ENCODE results near the gene PDXDC1. TPM values are rescaled to one million over a fixed set of nuclear protein-coding genes. Genes with fewer than 3 reads are reported as not detected.
"Not testable (repeated sequence)": the region's sequence is repeated elsewhere in the genome, so short reads cannot be mapped to it uniquely, and the experiment has no call there.

Gene PDXDC1
- total RNA-seq, 1 donor from 2014 or later, result 123 TPM

- H3K36me3 Mint-ChIP-seq (ENCODE audit: low read depth, unreplicated experiment); H3K9me3 Mint-ChIP-seq (ENCODE audit: unreplicated experiment); H3K4me1 Mint-ChIP-seq (ENCODE audit: low read depth, unreplicated experiment); DNase-seq (ENCODE audit: low read depth); H3K4me1 ChIP-seq (ENCODE audit: insufficient read depth, low read length); H3K4me3 Mint-ChIP-seq (ENCODE audit: unreplicated experiment); H3K4me2 ChIP-seq (ENCODE audit: low read length); H3K27me3 ChIP-seq (ENCODE audit: insufficient read depth, low read length); H3K79me2 ChIP-seq (ENCODE audit: insufficient read depth, low read length); FAIRE-seq; H3K4me3 ChIP-seq (ENCODE audit: insufficient read depth, low read depth, low read length); H3K27me3 Mint-ChIP-seq (ENCODE audit: low read depth, unreplicated experiment); H3K27ac Mint-ChIP-seq (ENCODE audit: unreplicated experiment); H4K20me1 ChIP-seq (ENCODE audit: insufficient read depth, low read length); H3K9ac ChIP-seq (ENCODE audit: low read length); H3K27ac ChIP-seq (ENCODE audit: low read depth, low read length); H3K36me3 ChIP-seq (ENCODE audit: insufficient read depth, low read length); H2AFZ ChIP-seq (ENCODE audit: low read depth, low read length); H3K9me3 ChIP-seq (ENCODE audit: insufficient read depth, low read depth, low read length): not testable (repeated sequence)
Measured at GRCh38 chr16:14932581-14933375, 42.0 kb upstream of the PDXDC1 start.

GRCh38 chr16:14937143-14937542 lies 37.7 kb upstream of the PDXDC1 start, which contains the start of gene NPIPA1:
NPIPA1 (plus strand) TSS chr16:14937443; CDS start chr16:14937443, 0 bp downstream.
- H3K27me3 ChIP-seq (ENCODE audit: insufficient read depth, low read length); FAIRE-seq; H3K4me3 Mint-ChIP-seq (ENCODE audit: unreplicated experiment); H3K27me3 Mint-ChIP-seq (ENCODE audit: low read depth, unreplicated experiment); H3K9me3 ChIP-seq (ENCODE audit: insufficient read depth, low read depth, low read length); H3K4me3 ChIP-seq (ENCODE audit: insufficient read depth, low read depth, low read length); DNase-seq (ENCODE audit: low read depth); H3K79me2 ChIP-seq (ENCODE audit: insufficient read depth, low read length); H3K27ac ChIP-seq (ENCODE audit: low read depth, low read length); H3K36me3 Mint-ChIP-seq (ENCODE audit: low read depth, unreplicated experiment); H4K20me1 ChIP-seq (ENCODE audit: insufficient read depth, low read length); H3K9ac ChIP-seq (ENCODE audit: low read length); H2AFZ ChIP-seq (ENCODE audit: low read depth, low read length); H3K4me1 ChIP-seq (ENCODE audit: insufficient read depth, low read length); H3K4me1 Mint-ChIP-seq (ENCODE audit: low read depth, unreplicated experiment); H3K9me3 Mint-ChIP-seq (ENCODE audit: unreplicated experiment); H3K4me2 ChIP-seq (ENCODE audit: low read length); H3K36me3 ChIP-seq (ENCODE audit: insufficient read depth, low read length); H3K27ac Mint-ChIP-seq (ENCODE audit: unreplicated experiment): not testable (repeated sequence)

GRCh38 chr16:14937994-14938393 lies 36.8 kb upstream of the PDXDC1 start:
- not testable (repeated sequence) for H3K4me2 ChIP-seq (ENCODE audit: low read length); H3K4me1 Mint-ChIP-seq (ENCODE audit: low read depth, unreplicated experiment); H2AFZ ChIP-seq (ENCODE audit: low read depth, low read length); H3K27me3 Mint-ChIP-seq (ENCODE audit: low read depth, unreplicated experiment); H3K4me3 ChIP-seq (ENCODE audit: insufficient read depth, low read depth, low read length); H3K27me3 ChIP-seq (ENCODE audit: insufficient read depth, low read length); H3K79me2 ChIP-seq (ENCODE audit: insufficient read depth, low read length); H3K9ac ChIP-seq (ENCODE audit: low read length); H3K36me3 ChIP-seq (ENCODE audit: insufficient read depth, low read length); H3K36me3 Mint-ChIP-seq (ENCODE audit: low read depth, unreplicated experiment); H3K9me3 ChIP-seq (ENCODE audit: insufficient read depth, low read depth, low read length); H3K27ac Mint-ChIP-seq (ENCODE audit: unreplicated experiment); H3K27ac ChIP-seq (ENCODE audit: low read depth, low read length); H4K20me1 ChIP-seq (ENCODE audit: insufficient read depth, low read length); H3K4me3 Mint-ChIP-seq (ENCODE audit: unreplicated experiment); H3K4me1 ChIP-seq (ENCODE audit: insufficient read depth, low read length); H3K9me3 Mint-ChIP-seq (ENCODE audit: unreplicated experiment); DNase-seq (ENCODE audit: low read depth); FAIRE-seq

DNA sequence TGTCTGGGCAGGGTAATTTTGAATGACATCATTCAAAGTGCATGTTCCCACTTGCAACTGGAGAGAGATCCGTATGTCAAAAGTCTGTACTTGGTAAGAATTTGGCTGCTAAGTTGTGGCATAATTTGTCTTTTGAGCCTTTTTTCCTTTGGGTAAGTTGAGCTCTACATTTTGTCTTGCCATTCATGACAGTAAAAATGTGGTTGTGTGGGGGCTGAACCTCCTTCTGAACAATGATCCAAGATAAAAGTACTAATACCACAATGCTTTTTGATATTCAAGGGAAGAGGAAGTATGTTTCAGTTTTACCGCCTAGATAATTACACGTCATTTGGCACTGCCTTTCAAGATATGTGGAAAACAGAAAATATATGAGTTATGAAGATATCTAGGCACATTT lies 32.1 kb upstream of the PDXDC1 start:
- not testable (repeated sequence) for H3K4me1 Mint-ChIP-seq (ENCODE audit: low read depth, unreplicated experiment); H3K27me3 Mint-ChIP-seq (ENCODE audit: low read depth, unreplicated experiment)

More for the DNA sequence above, 32.1 kb upstream of the PDXDC1 start:
- H3K9me3 ChIP-seq (ENCODE audit: insufficient read depth, low read depth, low read length); H3K9ac ChIP-seq (ENCODE audit: low read length); H3K4me3 Mint-ChIP-seq (ENCODE audit: unreplicated experiment); H3K27ac Mint-ChIP-seq (ENCODE audit: unreplicated experiment); FAIRE-seq; H3K79me2 ChIP-seq (ENCODE audit: insufficient read depth, low read length); H3K36me3 ChIP-seq (ENCODE audit: insufficient read depth, low read length); H3K9me3 Mint-ChIP-seq (ENCODE audit: unreplicated experiment); H3K4me3 ChIP-seq (ENCODE audit: insufficient read depth, low read depth, low read length); H3K27ac ChIP-seq (ENCODE audit: low read depth, low read length); H2AFZ ChIP-seq (ENCODE audit: low read depth, low read length); H3K4me1 ChIP-seq (ENCODE audit: insufficient read depth, low read length); H3K27me3 ChIP-seq (ENCODE audit: insufficient read depth, low read length); H3K36me3 Mint-ChIP-seq (ENCODE audit: low read depth, unreplicated experiment); DNase-seq (ENCODE audit: low read depth); H3K4me2 ChIP-seq (ENCODE audit: low read length); H4K20me1 ChIP-seq (ENCODE audit: insufficient read depth, low read length): not testable (repeated sequence)

All from astrocyte (in vitro differentiated cells and primary cell).